Adipose tissue (tissue), 3 donors: Measurements from ENCODE around the gene RRAGD. TPM values are rescaled to one million over a fixed set of nuclear protein-coding genes. Genes with fewer than 3 reads are reported as not detected.

Source experiments
- H3K27ac ChIP-seq: one replicate; pipeline ENCODE4 v1.5.1; 2013; ENCODE audit warnings: low read depth, low read length
- WGBS, 3 donors: extraction: QIAGEN DNeasy Blood & Tissue Kit; methylation state at CpG; one replicate each; pipeline ENCODE4 v1.1.7; 2013; 5-methylcytosine and 5-hydroxymethylcytosine counted together
- polyA plus RNA-seq, 3 donors: library from polyadenylated mRNA; stranded (reverse); fragments of 200-250 nt; gene quantifications; one replicate each; pipeline ENCODE4 v1.2.3, GENCODE V29; 2013
- donor health status: healthy with polysubstance abuse.
- donor health status: Bipolar disorder and iron deficiency.
- donor health status: healthy.

RRAGD gene
- polyA plus RNA-seq, 3 donors: 3.7 to 12.3 (median 8.7) TPM

DNA sequence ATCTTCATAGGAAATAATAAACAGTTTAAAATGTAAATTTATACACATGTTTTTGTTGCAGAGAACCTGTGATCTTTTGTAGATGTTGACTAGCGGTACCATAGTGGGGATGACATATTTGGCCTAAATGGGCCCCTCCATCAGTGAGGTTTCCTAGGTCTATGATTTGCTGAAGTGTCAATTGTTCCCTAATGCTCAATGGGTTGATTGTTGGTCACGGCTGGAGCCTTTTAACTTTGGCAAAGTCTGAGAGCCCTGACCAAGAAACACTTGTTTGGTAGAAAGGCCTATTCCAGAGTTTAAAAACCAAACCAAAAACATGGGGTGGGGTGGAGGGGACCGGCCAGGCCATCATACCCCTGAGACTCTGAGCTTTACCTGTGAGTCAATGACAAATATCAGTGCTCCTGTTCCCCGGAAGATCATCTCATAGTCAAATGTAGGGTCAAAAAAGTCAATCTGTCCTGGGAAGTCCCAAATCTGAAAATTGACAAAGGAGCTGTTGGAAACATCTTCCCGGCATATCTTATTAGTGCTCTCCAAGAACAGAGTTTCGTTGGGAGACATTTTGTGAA lies 25.1 kb downstream of the RRAGD start:
- no peak overlapping the region for H3K27ac ChIP-seq
- WGBS, 3 donors: 93 to 97% (median 95%) methylated on average over 6 of the region's 6 CpGs

DNA sequence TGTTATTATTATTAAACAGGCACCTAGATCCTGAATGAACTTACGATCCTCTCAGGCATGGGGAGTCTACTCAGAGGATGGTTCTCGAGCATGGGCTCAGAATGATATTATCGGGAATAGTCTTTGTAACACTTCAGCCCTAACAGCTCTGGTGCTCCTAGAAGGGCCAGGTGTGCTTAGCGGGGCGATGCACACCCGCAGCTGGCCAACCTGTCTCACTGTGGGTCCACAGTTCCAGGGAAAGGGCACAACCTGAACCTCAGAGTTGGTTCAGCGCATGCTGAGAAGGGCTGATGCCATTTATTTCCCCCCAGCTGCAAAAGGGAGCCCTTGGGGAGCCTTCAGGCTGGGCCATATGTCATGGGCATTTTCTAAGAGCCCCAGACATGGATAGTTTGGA lies 26.2 kb downstream of the RRAGD start:
- no peak overlapping the region for H3K27ac ChIP-seq
- WGBS, 3 donors: 93 to 98% (median 94%) methylated on average over 7 of the region's 7 CpGs

DNA sequence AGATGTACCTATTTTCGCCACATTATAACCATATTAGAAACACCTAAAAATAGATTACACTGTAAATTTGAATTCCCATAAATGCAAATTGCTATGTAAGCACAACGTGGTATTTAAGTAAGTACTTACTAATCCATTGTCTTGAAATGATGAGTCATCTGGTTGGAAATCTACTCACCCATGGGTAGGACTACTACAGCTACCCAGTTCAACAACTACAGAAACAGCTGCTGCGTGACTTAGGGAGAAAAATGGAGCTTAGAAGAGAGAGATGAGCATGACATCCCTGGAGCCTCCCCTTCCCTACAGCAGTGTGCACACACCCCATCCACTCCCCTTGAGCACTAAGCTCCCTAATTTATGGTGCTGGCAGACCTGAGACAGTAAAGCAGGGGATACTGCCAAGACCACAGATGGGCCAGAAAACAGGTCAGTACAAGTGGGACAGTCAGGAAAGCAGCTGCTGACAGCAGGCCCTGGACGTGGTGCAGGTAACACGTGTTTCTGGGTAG lies 26.9 kb downstream of the RRAGD start:
- H3K27ac ChIP-seq: no peak overlapping the region
- WGBS, 3 donors: 69 to 81% (median 70%) methylated on average over 5 of the region's 5 CpGs

DNA sequence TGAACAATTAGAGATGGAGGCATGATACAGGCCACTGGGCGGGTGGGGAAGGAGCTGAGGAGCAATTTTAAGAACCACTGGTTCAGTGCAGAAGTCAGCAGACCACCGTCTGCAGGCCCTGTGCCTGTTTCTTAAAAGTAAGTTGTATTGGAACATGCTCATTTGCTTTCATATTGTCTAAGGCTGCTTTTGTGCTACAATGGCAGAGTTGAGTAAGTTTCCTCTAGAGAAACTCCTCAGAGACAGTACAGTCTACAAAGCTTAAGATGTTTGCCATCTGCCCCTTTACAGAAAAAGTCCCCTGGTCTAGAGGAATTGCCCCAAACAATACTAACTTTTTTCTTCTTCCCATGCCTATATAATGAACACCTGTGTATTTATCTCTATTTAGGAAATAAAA lies 31.0 kb downstream of the RRAGD start:
- WGBS, 3 donors: 73 to 91% (median 74%) methylated on average over 2 of the region's 2 CpGs
- no peak overlapping the region for H3K27ac ChIP-seq

DNA sequence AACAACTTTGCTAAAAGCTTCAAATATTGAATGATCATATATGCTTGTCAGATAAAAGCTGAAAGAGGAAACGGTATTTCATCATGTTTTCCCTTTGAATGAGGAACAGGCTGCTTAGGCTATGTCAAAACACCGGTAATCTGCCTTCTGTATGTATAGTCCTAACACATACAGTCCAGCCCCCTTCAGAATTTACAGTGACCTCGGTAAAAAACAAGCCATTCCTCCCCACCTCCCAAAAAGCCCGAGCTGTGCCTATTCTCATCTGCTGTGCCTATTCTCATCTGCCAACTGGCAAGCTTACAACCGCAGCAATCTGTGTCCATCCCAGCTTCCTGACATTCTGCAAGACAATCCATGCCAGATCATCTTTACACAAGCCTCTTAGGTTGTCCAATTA lies 32.8 kb downstream of the RRAGD start:
- WGBS, 3 donors: 26 to 54% (median 37%) methylated on average over 5 of the region's 5 CpGs
- H3K27ac ChIP-seq: no peak overlapping the region

DNA sequence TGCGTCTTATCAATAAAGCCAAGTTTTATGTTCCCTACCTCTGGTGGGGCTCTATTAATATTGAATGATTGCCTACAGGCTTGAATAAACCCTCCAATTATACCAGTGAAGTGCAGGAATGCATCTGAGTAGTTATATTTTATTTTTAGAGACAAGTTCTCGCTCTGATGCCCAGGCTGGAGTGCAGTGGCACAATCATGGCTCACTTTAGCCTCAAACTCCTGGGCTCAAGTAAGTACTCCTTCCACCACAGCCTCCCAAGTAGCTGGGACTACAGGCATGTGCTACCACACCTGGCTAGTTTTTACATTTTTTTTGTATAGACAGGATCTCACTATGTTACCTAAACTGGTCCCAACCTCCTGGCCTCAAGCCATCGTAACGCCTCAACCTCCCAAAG lies 33.4 kb downstream of the RRAGD start:
- no peak overlapping the region for H3K27ac ChIP-seq
- WGBS, 3 donors: 80 to 90% (median 81%) methylated on average over 4 of the region's 4 CpGs

DNA sequence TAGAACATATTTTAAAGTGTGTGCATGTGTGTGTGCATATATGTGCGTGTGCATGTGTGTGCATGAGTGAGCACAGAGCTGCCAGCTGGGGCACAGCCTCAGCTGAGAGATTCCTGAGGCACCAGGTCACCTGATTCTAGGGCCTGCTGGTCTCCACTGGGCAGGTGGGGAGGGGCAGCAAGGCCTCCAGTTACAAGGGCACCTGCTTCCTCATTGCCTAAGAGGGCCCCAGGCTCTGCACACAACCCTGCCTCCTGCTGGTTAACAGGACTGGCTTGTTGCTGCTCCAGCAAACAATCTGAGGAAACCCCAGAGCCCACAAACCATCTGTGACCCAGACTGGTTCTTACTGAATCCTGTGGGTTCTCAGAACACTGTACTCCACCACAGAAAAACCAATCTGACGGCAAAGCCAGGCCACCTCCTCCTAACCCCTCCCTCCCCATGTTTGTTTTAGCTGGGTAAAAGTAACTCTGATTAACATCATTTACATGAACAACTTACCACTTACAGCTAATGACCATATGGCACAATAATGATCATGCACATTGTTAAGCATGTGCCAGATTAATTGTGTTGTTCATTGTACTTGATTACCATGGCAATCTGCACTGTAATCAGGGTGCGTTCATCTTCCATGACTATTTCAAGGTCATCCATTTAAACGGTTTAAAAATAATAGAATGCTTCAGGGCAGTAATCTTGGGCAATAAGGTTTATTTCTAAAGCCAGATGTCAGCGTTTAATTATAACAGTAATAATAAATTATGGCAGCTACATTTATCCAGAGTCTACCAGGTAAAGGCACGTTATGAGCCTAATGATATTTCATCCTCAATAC lies 36.4 kb downstream of the RRAGD start:
- H3K27ac ChIP-seq: no peak overlapping the region
- 49 to 65% (median 65%) methylated on average over 6 of the region's 6 CpGs for WGBS, 3 donors

DNA sequence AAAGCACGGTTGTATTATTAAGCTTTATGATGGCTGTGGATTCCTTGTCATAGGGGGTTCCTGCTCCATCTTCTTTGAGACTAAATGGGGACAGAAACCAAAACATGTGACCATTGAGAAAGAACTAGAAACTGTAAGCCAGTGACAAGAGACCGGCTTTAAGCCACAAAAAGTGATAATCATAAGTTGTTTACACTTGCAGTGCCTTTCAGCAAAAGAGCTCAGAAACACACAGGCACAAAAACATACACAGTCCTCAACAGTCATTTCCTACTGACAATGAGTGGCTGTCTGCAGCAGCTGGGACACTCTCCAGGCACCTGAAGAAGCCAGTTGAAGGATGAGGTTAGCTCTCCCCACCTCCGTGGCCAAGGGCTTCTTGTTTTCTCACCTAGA lies 39.6 kb downstream of the RRAGD start:
- 45 to 57% (median 46%) methylated on average over 3 of the region's 3 CpGs for WGBS, 3 donors
- no peak overlapping the region for H3K27ac ChIP-seq

DNA sequence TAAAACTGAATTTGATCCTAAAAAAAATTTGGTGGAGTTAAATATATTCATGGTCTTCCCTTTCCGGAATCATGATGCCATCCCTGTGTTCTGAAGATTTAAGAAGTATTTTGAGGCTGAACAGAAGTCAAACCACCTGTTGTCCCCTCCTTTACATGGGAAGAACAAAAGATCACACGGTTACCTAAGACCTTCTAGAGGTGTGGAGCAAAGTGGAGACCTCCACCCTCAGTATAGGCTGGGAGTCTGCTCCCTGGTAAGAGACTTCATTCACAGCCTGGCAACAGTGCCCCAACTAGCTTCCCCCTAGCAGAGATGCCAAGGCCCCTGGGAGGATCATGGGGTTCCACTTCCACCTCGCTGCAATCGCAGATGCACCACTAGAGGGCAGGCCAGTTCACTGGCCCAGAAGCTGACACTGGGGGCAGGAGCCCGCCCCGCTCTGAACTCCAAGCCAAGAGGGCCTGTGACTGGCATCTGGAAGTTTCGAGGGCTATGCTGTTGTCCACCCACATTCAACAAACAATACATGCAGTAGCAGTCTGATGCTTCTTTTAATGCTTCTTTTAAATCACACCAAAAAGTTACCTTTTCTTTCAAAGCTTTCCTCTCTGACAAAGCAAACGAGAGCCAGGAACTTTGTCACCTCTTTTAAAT lies 40.1 kb downstream of the RRAGD start:
- 29 to 33% (median 33%) methylated on average over 8 of the region's 8 CpGs for WGBS, 3 donors
- H3K27ac ChIP-seq: no peak overlapping the region

DNA sequence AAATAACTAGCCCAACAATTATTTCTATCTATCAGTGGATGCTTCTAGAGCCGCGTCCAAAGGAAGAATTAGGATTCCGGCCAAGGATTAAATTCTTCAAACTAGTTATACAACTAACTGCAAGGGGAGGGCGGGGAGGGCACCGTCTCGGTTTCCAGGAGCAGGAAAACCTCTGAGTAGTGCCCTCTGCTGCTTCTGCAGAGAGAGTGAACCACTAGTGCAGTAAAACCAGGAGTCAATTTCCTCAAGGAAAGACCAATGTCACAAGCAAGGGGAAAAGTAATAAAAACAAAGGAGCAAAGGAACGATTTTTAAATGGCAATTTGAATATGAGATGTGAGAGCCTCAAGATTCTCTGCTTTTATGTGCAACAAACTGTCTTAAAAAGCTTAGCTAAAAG lies 43.1 kb downstream of the RRAGD start:
- 3 to 15% (median 14%) methylated on average over 7 of the region's 7 CpGs for WGBS, 3 donors

DNA sequence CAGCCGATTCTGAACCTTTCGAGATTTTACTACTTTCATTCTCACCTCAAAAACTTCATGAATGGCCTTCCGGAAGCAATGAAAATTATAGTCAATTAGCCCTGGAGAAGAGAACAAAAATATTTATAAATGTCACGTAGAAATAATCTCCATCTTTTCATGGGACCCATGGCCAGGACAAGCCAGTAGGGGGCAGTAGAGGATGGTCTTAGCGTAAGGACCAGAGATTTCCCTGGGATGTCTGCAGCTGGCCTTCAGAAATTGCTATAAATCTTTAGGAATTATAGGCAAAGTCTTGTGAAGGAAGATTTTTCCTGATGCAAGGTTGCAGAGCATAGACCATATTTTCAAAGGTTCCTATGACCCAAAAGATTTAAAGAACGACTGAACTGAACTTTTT lies 44.0 kb downstream of the RRAGD start:
- H3K27ac ChIP-seq: no peak overlapping the region
- 28 to 37% (median 30%) methylated on average over 6 of the region's 6 CpGs for WGBS, 3 donors

More for the DNA sequence above, 43.1 kb downstream of the RRAGD start:
- H3K27ac ChIP-seq: no peak overlapping the region

DNA sequence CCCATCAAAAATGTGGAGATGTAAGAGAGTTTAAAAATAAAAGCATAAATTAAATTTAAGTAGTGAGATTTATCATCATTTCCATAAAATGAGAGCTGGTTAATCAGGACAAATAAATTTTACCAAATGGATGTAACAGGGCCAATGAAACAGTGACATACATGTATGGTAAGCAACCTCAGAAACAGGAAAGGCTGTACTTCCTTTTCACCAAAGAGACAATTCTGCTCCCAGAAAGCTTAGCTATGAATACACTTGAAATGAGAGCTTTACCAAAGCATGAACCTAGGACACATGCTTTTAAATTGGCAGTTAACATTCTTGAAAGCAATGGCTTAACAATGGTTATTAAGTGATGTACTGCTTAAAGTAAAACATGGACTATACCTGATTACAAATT lies 47.5 kb downstream of the RRAGD start:
- no peak overlapping the region for H3K27ac ChIP-seq

DNA sequence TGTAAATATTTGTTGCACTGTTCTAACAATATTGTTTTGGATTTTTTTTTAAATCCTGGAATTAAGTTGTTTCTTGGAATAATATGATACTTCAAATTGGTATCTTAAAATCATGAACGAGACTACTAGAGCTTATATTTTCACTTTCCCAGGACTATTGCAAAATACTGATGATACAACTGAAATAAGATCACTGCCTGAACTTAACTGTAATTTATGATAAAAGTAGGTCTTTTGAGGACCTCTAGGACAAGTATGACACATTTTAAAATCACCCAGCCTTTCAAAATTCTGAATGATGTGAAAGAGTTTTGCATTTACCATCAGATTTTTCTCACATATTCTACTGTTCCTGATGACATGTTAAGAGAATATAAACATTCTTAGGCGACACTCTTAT lies 50.9 kb downstream of the RRAGD start:
- H3K27ac ChIP-seq: no peak overlapping the region
- WGBS, 3 donors: 65 to 92% (median 74%) methylated on average over 2 of the region's 2 CpGs

DNA sequence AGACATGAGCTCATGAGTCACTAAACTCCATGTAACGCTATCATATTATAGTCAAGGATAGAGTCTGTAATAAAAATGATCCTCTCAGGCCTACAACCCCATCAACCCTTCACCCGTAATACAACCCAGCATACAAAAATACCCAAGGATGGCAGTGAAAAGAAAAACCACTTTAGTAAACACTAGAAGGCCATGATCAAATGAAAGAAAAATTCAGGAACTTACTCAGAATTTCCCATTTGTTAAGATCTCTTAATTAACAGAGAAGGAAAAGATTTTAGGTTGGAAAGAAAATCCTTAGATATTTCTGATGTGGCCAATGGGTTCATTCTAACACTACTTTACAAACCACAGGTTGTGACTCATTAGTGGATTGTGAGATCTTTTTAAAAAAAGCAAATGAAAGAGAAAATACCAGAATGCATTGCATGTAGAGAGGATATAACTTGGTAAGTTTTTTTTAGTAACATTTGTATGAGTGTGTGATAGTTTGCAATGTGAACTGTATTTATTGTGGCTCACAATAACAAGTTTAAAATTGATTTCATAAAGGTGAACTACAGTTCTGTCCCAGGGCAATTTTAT lies 51.6 kb downstream of the RRAGD start:
- WGBS, 3 donors: 97 to 99% (median 97%) methylated on average over 2 of the region's 2 CpGs
- no peak overlapping the region for H3K27ac ChIP-seq

DNA sequence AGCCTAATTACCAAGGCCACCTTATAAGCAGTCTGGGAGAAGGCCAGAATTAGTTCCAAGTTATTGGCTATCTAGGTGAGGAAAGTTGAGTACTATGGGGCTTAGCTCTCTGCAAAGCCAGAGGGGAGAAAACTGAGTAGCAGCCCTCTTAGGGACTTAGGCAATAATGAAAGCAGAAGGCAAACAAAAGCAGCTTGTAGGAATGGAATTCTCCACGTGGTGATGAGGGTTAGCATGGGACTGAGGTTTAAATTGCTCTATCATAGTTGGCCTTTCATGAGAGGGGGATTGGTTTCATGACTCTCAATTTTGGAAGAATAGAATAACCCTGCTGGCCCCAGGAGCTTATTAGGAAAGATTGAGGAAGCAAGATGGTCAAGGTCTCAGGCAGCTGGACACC lies 52.5 kb downstream of the RRAGD start:
- WGBS, 3 donors: 3 to 18% (median 6%) methylated on average over 1 of the region's 1 CpG
- no peak overlapping the region for H3K27ac ChIP-seq

DNA sequence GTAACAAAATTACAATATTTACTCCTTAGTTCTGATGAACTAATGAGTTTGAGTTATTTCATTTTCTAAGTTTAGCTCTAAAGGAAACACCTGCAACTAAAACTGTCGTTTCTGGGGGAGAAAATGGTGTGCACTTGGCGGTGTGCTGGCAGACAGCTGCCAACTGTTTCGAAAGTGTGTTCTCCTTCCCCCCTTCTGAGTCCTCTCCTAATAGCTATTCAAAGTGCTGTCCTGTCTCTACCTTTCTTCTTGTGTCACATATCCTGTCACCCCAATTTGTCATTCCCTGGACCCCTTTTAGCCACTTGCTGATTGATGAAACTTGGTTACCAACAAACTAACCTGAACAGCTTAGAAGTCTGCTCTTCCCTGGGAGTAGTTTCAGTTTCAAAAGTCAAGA lies 54.7 kb downstream of the RRAGD start:
- WGBS, 3 donors: 17 to 48% (median 33%) methylated on average over 3 of the region's 3 CpGs
- no peak overlapping the region for H3K27ac ChIP-seq

DNA sequence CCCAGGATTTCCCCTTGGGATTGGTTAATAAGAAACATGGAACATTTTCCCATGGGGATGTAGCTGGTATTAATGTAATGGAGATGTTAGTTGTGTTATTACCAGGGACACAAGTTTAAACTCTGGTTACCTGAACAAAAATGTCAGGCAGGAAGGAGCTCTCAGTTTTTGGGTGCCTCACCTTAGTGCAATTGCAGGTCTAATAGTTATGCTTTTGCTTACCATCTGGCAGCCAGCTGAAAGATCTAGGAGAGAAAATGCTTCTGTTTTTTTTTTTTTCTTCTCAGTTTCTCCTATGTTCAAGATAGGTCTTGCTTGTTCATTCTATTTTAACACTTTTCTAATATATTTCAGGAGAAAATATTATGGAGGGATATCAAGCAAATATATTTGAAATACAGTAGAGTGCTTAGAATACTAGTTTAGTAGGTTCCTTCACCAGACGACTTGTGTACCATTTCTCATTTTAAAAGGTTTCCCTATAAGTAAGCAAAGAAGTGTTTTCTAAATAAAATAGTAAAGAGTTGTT lies 55.4 kb downstream of the RRAGD start:
- WGBS, 3 donors: 29 to 72% (median 45%) methylated on average over 1 of the region's 1 CpG
- no peak overlapping the region for H3K27ac ChIP-seq

DNA sequence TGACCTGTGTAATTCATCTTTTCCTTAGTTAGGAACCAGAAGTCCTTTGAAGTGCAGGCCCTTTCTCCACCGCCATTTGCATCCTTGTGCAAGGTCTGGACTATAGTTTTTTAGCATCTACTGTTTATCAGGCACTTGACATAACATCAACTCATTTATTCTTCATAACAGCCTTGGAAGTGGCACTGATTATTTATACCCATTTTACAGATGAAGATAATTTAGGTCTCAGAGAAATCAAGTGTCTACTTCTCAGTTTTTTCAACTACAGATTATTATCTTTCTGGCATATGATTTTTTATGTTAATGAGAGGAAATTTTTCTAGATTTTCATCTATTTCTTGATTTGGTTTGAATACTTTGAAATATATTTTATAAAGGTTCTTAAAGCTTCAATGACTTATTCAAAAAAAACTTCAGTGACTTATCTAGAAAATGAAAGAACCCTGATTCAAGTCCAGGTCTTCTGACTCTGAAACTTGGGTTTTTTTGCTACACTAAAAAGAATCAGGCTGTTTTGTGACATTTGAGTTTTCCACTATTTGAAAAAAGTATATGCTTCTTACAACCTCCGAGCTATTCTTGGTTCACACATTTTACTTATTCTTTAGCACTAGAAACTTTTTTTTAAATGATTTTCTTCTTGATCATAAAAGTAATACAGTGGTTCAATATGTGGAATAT lies 56.4 kb downstream of the RRAGD start:
- WGBS, 3 donors: 88 to 92% (median 89%) methylated on average over 2 of the region's 2 CpGs
- no peak overlapping the region for H3K27ac ChIP-seq
